Prostate gland (tissue), 2 donors: ENCODE measurements around the gene CHI3L2. TPM values are rescaled to one million over a fixed set of nuclear protein-coding genes. Genes with fewer than 3 reads are reported as not detected.

Experiments
- DNase-seq: peaks from one replicate; pipeline ENCODE4 v3.0.0-alpha.2; 2019; ENCODE audit warnings: low spot score
- H3K27ac ChIP-seq, 2 donors: fragments of 200-600 bp; sonication (generic); 2 replicates each; pipeline ENCODE4 v1.5.1; 2017 to 2019
- H3K27me3 ChIP-seq: fragments of 200-600 bp; sonication (generic); replicated peaks from 2 replicates; pipeline ENCODE4 v1.5.1; 2019; ENCODE audit not compliant: insufficient read depth
- H3K36me3 ChIP-seq, 2 donors: fragments of 200-600 bp; sonication (generic); 1 replicate in 1 of 2; 2 replicates in 1 of 2; pipeline versions ENCODE4 v1.5.1 to v1.8.1; 2017 to 2019
- H3K4me1 ChIP-seq: fragments of 200-600 bp; sonication (generic); replicated peaks from 2 replicates; pipeline ENCODE4 v1.5.1; 2019
- H3K4me3 ChIP-seq, 2 donors: fragments of 200-600 bp; sonication (generic); 2 replicates each; pipeline ENCODE4 v1.5.1; 2017 to 2019
- H3K9me3 ChIP-seq: fragments of 200-600 bp; sonication (generic); 2 replicates; pipeline ENCODE4 v1.5.1; 2017
- POLR2A ChIP-seq: fragments of 450-650 bp; IDR thresholded peaks from one replicate; pipeline ENCODE4 v1.6.1; 2016; ENCODE audit warnings: antibody characterized with exemption, mild to moderate bottlenecking
- POLR2AphosphoS5 ChIP-seq: sonication (generic); formaldehyde crosslinking; IDR thresholded peaks from one replicate; pipeline ENCODE4 v1.6.1; 2017; ENCODE audit warnings: antibody characterized with exemption
- WGBS: methylation state at CpG from one replicate; pipeline ENCODE4 v1.1.5; 2018; 5-methylcytosine and 5-hydroxymethylcytosine counted together
- intact Hi-C: fragments of 100-400 bp; cut with DNase I; formaldehyde crosslinking; loops from one replicate; pipeline ENCODE4 v1.14.2; 2022
- total RNA-seq, 2 donors: library from RNA; depleted of rRNA; stranded (reverse); fragments of >200 nt; gene quantifications; one replicate each; pipeline ENCODE4 v1.1.0, GENCODE V29; 2016
- TF ChIP-seq, protein P1 (sequence below), 4 experiments: fragments of 200-600 bp in 2 of 4; fragments of 450-650 bp in 2 of 4; sonication (generic) in 2 of 4; IDR thresholded peaks; 1 replicate in 3 of 4; 2 replicates in 1 of 4; pipeline ENCODE4 v1.5.1; 2016 to 2019; ENCODE audit warnings: antibody characterized with exemption in 4 of 4, mild to moderate bottlenecking in 2 of 4, moderate library complexity in 2 of 4

Gene CHI3L2
- total RNA-seq, 2 donors from 2014 or later: 0.82 to 10.6 TPM

- no peaks in the 10 kb centered on the region for H3K27me3 ChIP-seq
- 70% methylated on average over 5 of the region's 5 CpGs for WGBS
- H3K4me1 ChIP-seq: no peaks in the 10 kb centered on the region
- TF ChIP-seq, protein P1, sequence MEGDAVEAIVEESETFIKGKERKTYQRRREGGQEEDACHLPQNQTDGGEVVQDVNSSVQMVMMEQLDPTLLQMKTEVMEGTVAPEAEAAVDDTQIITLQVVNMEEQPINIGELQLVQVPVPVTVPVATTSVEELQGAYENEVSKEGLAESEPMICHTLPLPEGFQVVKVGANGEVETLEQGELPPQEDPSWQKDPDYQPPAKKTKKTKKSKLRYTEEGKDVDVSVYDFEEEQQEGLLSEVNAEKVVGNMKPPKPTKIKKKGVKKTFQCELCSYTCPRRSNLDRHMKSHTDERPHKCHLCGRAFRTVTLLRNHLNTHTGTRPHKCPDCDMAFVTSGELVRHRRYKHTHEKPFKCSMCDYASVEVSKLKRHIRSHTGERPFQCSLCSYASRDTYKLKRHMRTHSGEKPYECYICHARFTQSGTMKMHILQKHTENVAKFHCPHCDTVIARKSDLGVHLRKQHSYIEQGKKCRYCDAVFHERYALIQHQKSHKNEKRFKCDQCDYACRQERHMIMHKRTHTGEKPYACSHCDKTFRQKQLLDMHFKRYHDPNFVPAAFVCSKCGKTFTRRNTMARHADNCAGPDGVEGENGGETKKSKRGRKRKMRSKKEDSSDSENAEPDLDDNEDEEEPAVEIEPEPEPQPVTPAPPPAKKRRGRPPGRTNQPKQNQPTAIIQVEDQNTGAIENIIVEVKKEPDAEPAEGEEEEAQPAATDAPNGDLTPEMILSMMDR (IDR thresholded peaks at IDR 0.05): no peak
- TF ChIP-seq POLR2AphosphoS5 (no peak), POLR2A (no peak)
- intact Hi-C loops: loop anchor here (2.0 to 5.0 kb wide), 2 partner anchors 126 to 179 kb away; no protein-coding TSS in a partner anchor
- no peaks in the 10 kb centered on the region for H3K36me3 ChIP-seq
- no peak overlapping the region for H3K27ac ChIP-seq
- no peak overlapping the region for H3K4me3 ChIP-seq
- DNase-seq: no peak
- no peaks in the 10 kb centered on the region for H3K9me3 ChIP-seq
Observed at GRCh38 chr1:111221633-111222291, 5.8 kb upstream of the CHI3L2 start.

DNA sequence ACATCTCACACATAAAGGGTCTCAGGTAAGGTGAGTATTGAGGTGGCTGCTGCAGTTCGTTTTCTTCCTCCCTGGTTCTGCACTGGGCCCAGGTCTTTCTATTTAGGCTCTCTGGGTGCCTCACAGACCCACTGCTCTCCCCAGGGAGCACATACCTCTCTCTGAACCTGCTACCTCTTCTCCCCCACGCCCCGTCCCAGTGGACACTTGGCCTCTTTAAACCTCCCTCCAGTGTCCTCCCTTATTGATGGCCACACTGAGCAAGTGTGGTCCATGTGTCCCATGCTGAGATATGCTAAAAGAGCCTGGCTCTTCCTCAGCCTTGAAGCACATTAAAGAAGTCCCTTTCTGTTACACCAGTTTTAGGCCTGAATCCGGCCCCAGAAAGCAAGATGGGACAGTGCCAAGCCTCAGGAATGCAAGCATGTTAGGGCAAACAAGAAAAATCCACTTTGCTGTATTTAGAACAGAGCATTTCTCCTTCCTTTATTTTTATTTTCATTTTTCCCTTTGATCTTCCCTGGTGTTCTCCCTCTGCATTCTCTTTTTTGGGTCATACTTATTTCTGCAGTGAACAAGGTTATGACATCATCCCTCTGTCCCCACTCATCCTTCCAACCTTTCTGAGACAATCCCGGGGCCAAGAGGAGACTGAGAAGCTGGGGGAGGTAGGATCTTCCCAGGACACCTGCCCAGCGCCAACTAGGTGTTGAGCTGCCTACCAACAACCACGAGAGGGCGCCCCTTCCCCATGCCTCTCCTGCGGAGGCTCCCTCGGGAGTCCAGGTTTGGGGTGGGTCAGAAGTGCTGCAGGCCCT, 5.0 kb upstream of the CHI3L2 start:
- DNase-seq: peak; percentile 68
- intact Hi-C loops: loop anchor here (2.0 to 5.0 kb wide), 2 partner anchors 125 to 178 kb away; no protein-coding TSS in a partner anchor
- no peak overlapping the region for H3K27ac ChIP-seq

DNA sequence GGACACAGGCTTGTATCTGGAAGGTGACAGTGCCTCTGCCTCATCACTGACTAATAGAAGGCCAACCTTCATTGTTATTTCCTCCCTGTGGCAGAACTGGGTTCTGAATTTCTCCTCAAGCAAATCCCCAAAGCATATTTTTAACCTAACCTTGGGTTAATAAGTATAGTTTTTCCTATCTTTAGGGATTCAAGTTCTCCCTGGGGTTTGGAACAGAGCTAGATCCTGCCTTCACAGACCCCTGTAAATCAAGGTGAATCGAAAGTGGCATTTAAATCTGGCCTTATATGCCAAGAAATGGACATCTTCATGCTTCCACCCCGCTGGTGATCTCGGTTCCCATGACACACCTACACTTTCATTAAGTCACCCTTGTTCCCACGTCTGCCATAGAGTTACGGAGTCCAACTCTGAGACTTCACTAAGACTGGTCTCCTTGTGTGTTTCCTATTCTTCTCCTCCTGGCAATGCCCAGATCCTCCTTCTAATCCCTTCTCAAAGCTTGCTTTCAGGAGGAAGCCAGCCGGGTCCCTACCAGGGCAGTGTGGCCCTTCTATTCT, 4.3 kb upstream of the CHI3L2 start:
- no peak overlapping the region for H3K4me3 ChIP-seq
- 86% methylated on average over 6 of the region's 6 CpGs for WGBS
- TF ChIP-seq, protein P1 (IDR thresholded peaks at IDR 0.05): peak in 1 of 4 experiments; percentile 13
- TF ChIP-seq POLR2A: no peak
- H3K27ac ChIP-seq: no peak overlapping the region
- no peak for DNase-seq
- no peaks in the 10 kb centered on the region for H3K9me3 ChIP-seq
- H3K27me3 ChIP-seq: no peaks in the 10 kb centered on the region
- intact Hi-C loops: loop anchor here (2.0 to 5.0 kb wide), 2 partner anchors 124 to 178 kb away; no protein-coding TSS in a partner anchor
- H3K4me1 ChIP-seq: no peaks in the 10 kb centered on the region
- H3K36me3 ChIP-seq: no peaks in the 10 kb centered on the region

More for the DNA sequence above, 5.0 kb upstream of the CHI3L2 start:
- Histone ChIP-seq H3K36me3 (no peaks in the 10 kb centered on the region), H3K9me3 (no peaks in the 10 kb centered on the region), H3K4me3 (no peak overlapping the region), H3K27me3 (no peaks in the 10 kb centered on the region), H3K4me1 (no peaks in the 10 kb centered on the region)
- 27% methylated on average over 10 of the region's 10 CpGs for WGBS
- TF ChIP-seq POLR2AphosphoS5 (peak; percentile 25), POLR2A (no peak)
- TF ChIP-seq, protein P1 (IDR thresholded peaks at IDR 0.05): peak; percentile 89 to 92 (median 90)

DNA sequence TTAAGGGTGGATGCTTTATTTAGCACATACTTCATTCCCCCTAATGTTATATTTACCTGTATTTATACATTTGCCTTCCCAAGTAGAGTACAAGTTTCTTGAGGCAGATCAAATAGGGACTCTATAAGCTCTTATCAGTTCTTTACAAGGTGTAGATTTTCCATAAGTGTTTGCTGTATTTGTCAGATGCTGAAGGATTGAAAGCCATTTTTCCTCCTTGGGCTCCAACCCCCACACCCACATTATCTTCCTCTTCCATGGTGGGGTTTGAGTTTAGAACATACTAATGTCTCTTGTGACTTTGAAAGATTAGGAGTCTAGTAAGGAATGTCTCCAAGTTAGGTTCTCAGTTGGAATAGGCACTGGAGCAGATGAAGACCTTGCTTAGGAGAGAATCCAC, 2.4 kb upstream of the CHI3L2 start:
- Histone ChIP-seq H3K27me3 (no peaks in the 10 kb centered on the region), H3K36me3 (no peaks in the 10 kb centered on the region), H3K9me3 (no peaks in the 10 kb centered on the region), H3K4me3 (no peak overlapping the region), H3K27ac (no peak overlapping the region), H3K4me1 (no peaks in the 10 kb centered on the region)
- TF ChIP-seq POLR2AphosphoS5 (no peak), POLR2A (no peak)
- TF ChIP-seq, protein P1 (IDR thresholded peaks at IDR 0.05): no peak
- intact Hi-C loops: no loop called here
- no peak for DNase-seq
